K562 (cell line): ENCODE measurements around the gene CRY2. TPM values are rescaled to one million over a fixed set of nuclear protein-coding genes. Genes with fewer than 3 reads are reported as not detected.

ENCODE experiments used
- ATAC-seq: fragments of 200-7000 bp; cut with Tn5 transposase; 3 replicates; pipeline ENCODE4 v1.9.1; 2020; ENCODE audit warnings: moderate library complexity
- BruUV-seq: library from RNA; stranded (reverse); fragments of 400-500 nt; replicated peaks from 2 replicates; lab custom pipeline; 2021; lab: Mats Ljungman, UMichigan
- CTCF ChIA-PET: fragments of 300-600 bp; formaldehyde crosslinking; extraction: SDS; loops from one replicate; lab custom pipeline; 2021; ENCODE audit warnings: low intra/inter-chr PET ratio; lab: Yijun Ruan, JAX
- POLR2A ChIA-PET: fragments of 300-600, 350-650 bp; sonication (Branson Sonifier 250); formaldehyde crosslinking; extraction: SDS; loops from one replicate; lab custom pipeline; 2021; ENCODE audit warnings: antibody characterized with exemption, inconsistent platforms; lab: Yijun Ruan, JAX
- DNase-seq, 4 experiments: peaks; one replicate each; pipeline versions ENCODE4 v3.0.0 to v3.0.0-alpha.2; 2011 to 2018; ENCODE audit warnings: low spot score in 3 of 4, mixed read lengths in 3 of 4; ENCODE audit errors: extremely low read depth in 1 of 4
- FAIRE-seq: peaks from 2 replicates; lab custom pipeline; 2011; peaks lifted over from hg19 to GRCh38; lab: Jason Lieb, UNC
- H2AFZ ChIP-seq: 2 replicates; pipeline ENCODE4 v1.6.0; 2011; ENCODE audit warnings: low read depth, low read length, control low read depth, inconsistent platforms
- H3K27ac ChIP-seq: fragments of 200-600 bp; 3 replicates; pipeline ENCODE4 v1.8.0; 2011; ENCODE audit warnings: low read depth, mild to moderate bottlenecking, control low read depth, inconsistent platforms, low read length, moderate library complexity, mixed read lengths; ENCODE audit errors: extremely low read depth
- H3K27me3 ChIP-seq, 2 experiments: fragments of 300-600 bp in 1 of 2; 2 replicates in 1 of 2; 3 replicates in 1 of 2; pipeline versions ENCODE4 v1.6.0 to v1.8.0; 2011; ENCODE audit warnings: inconsistent platforms in 2 of 2, low read length in 2 of 2, mild to moderate bottlenecking in 1 of 2, mixed read lengths in 1 of 2, moderate library complexity in 1 of 2; ENCODE audit not compliant: control insufficient read depth in 2 of 2, insufficient read depth in 2 of 2
- H3K36me3 ChIP-seq: fragments of 300-600 bp; 3 replicates; pipeline ENCODE4 v1.8.0; 2011; ENCODE audit warnings: mild to moderate bottlenecking, low read length, inconsistent platforms; ENCODE audit not compliant: control insufficient read depth, insufficient read depth
- H3K4me1 ChIP-seq, 2 experiments: fragments of 200-600 bp in 1 of 2; replicated peaks in 1 of 2; 2 replicates in 1 of 2; 3 replicates in 1 of 2; pipeline versions ENCODE4 v1.5.1 to v1.8.0; 2011; ENCODE audit warnings: inconsistent platforms in 2 of 2, low read length in 2 of 2, mild to moderate bottlenecking in 1 of 2, mixed read lengths in 1 of 2, moderate library complexity in 1 of 2; ENCODE audit not compliant: control insufficient read depth in 2 of 2, insufficient read depth in 2 of 2
- H3K4me2 ChIP-seq: 2 replicates; pipeline ENCODE4 v1.6.1; 2011; ENCODE audit warnings: low read length, control low read depth, inconsistent platforms, mixed read lengths; ENCODE audit not compliant: insufficient read depth
- H3K4me3 ChIP-seq: fragments of 200-600 bp; sonication (generic), shearing (Covaris generic); 2 replicates; pipeline ENCODE4 v1.5.1; 2016; ENCODE audit warnings: control low read depth, inconsistent platforms
- H3K79me2 ChIP-seq: fragments of 200-600 bp; 3 replicates; pipeline ENCODE4 v1.8.0; 2011; ENCODE audit warnings: low read length, inconsistent platforms; ENCODE audit not compliant: control insufficient read depth, insufficient read depth
- H3K9ac ChIP-seq, 2 experiments: 2 replicates each; pipeline versions ENCODE4 v1.6.0 to v1.6.1; 2011; ENCODE audit warnings: low read depth in 2 of 2, low read length in 2 of 2, control low read depth in 1 of 2, inconsistent platforms in 1 of 2, mild to moderate bottlenecking in 1 of 2, mixed read lengths in 1 of 2; ENCODE audit not compliant: insufficient read depth in 1 of 2
- H3K9me1 ChIP-seq: one replicate; pipeline ENCODE4 v1.6.0; 2011; ENCODE audit warnings: inconsistent platforms, mild to moderate bottlenecking, low read length, moderate library complexity; ENCODE audit not compliant: control insufficient read depth, insufficient read depth
- H3K9me3 ChIP-seq: replicated peaks from 2 replicates; pipeline ENCODE4 v1.5.1; 2011; ENCODE audit warnings: low read depth, low read length, inconsistent platforms; ENCODE audit not compliant: control insufficient read depth, insufficient read depth
- H4K20me1 ChIP-seq: replicated peaks from 2 replicates; pipeline ENCODE4 v1.6.1; 2011; ENCODE audit warnings: low read length, inconsistent platforms, mixed read lengths; ENCODE audit not compliant: control insufficient read depth, insufficient read depth
- POLR2G ChIP-seq: fragments of 200-400 bp; formaldehyde crosslinking; IDR thresholded peaks from 2 replicates; pipeline ENCODE4 v1.6.1; 2017; ENCODE audit warnings: low read depth, mild to moderate bottlenecking, antibody characterized with exemption, low read length, moderate library complexity
- ZNF696 ChIP-seq: fragments of 250-450 bp; sonication (Bioruptor Pico); conservative IDR thresholded peaks from 2 replicates; pipeline ENCODE4 v1.4.0; 2020; ENCODE audit warnings: mild to moderate bottlenecking, moderate library complexity
- WGBS: fragments of 100-300 bp; shearing (Covaris generic); methylation state at CpG from one replicate; pipeline ENCODE4 v1.1.6; 2016; ENCODE audit warnings: low coverage, mixed read lengths; ENCODE audit not compliant: insufficient coverage; ENCODE audit errors: missing lambda C conversion rate; 5-methylcytosine and 5-hydroxymethylcytosine counted together
- in situ Hi-C: fragments of 300-500 bp; cut with MboI; formaldehyde crosslinking; loops from 4 replicates; pipeline ENCODE4 v1.15.0; 2018; ENCODE audit warnings: inconsistent platforms, mixed read lengths
- intact Hi-C: fragments of 100-400 bp; cut with micrococcal nuclease; formaldehyde crosslinking; loops from 2 replicates; pipeline ENCODE4 v1.14.2; 2022
- polyA plus RNA-seq, 8 experiments: library from polyadenylated mRNA; depleted of rRNA in 4 of 8; stranded (reverse) in 5 of 8; unstranded in 3 of 8; fragments of >200 nt; fragmentation: Nextera tagmentation in 2 of 8; fragmentation: Illumina TruSeq in 1 of 8; extraction: Ambion mirVana in 2 of 8; extraction: Trizol in 1 of 8; gene quantifications; 2 replicates each; pipeline versions ENCODE4 v1.2.1 to v1.2.3, GENCODE V29; 2011 to 2014; ENCODE audit warnings: inconsistent platforms in 1 of 8, missing spikeins in 1 of 8
- total RNA-seq, 7 experiments: library from RNA; depleted of rRNA in 6 of 7; stranded (reverse); fragments of >200 nt in 6 of 7; fragmentation: Illumina TruSeq in 2 of 7; extraction: Trizol in 2 of 7; gene quantifications; 2 replicates each; pipeline versions ENCODE4 v1.2.1 to v1.2.3, GENCODE V29; 2011 to 2021; ENCODE audit warnings: low replicate concordance in 1 of 7
- TF ChIP-seq, protein P1 (sequence below): sonication (generic); IDR thresholded peaks from 2 replicates; pipeline ENCODE4 v1.6.1; 2016
- TF ChIP-seq, protein P2 (sequence below), 2 experiments: fragments of 450-650 bp; IDR thresholded peaks; 2 replicates each; pipeline ENCODE4 v1.6.1; 2016; ENCODE audit warnings: mild to moderate bottlenecking in 2 of 2, borderline replicate concordance in 1 of 2, low read depth in 1 of 2, moderate library complexity in 1 of 2

Gene CRY2
- total and polyA plus RNA-seq, 9 of the 15 experiments (the other 6 are each of a cell fraction or from before 2014, with no cell fraction given), result 2.3 to 23.9 (median 14.8) TPM

DNA sequence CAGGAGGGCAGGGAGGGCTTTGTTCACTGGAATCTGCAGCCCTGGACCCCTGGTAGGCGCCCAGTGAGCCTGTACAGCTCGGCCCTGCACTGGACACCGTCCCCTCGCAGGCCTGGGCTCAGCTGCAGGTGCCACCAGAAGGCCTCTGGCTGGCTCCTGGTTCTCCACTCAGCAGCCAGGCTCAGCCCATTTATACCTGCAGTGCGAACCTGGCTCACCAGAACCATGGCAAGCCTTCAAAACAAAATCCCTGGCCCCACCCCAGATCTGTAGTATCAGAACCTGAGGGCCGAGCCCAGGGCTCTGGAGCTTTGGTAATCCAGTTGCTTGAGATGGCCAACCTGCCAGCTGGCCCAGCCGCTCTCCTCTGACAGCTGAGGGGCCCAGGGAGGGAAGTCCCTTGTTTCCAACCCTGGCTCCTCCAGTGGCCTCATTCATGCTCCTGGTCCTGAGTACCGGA lies 60.7 kb downstream of the CRY2 start:
- no peak for DNase-seq
- Histone ChIP-seq H2AFZ (no peak overlapping the region), H3K4me3 (no peak overlapping the region), H3K79me2 (no peaks in the 10 kb centered on the region), H3K9ac (peak overlapping the region in 1 of 2 experiments; percentile 38; a peak in 1 of 4 replicates), H4K20me1 (0 out of 2 replicates have a peak, but pooled peaks cover 3% of the 10 kb centered on the region), H3K36me3 (peaks cover 16% of the 10 kb centered on the region; the same call in 1 of the 3 replicates), H3K9me1 (peaks cover 6% of the 10 kb centered on the region), H3K27ac (no peak overlapping the region), H3K27me3 (no peaks in the 10 kb centered on the region), H3K9me3 (no peaks in the 10 kb centered on the region), H3K4me1 (peaks cover 8 to 55% of the 10 kb centered on the region in 2 experiments; a peak in 4 of 5 replicates), H3K4me2 (no peak overlapping the region)
- in situ Hi-C loops, result no loop called here
- intact Hi-C loops, result no loop called here
- TF ChIP-seq, protein P1, sequence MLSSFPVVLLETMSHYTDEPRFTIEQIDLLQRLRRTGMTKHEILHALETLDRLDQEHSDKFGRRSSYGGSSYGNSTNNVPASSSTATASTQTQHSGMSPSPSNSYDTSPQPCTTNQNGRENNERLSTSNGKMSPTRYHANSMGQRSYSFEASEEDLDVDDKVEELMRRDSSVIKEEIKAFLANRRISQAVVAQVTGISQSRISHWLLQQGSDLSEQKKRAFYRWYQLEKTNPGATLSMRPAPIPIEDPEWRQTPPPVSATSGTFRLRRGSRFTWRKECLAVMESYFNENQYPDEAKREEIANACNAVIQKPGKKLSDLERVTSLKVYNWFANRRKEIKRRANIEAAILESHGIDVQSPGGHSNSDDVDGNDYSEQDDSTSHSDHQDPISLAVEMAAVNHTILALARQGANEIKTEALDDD, result no peak
- TF ChIP-seq ZNF696 (CRISPR knock-in tag), result no peak
- peak; percentile 69 for TF ChIP-seq POLR2G
- TF ChIP-seq, protein P2, sequence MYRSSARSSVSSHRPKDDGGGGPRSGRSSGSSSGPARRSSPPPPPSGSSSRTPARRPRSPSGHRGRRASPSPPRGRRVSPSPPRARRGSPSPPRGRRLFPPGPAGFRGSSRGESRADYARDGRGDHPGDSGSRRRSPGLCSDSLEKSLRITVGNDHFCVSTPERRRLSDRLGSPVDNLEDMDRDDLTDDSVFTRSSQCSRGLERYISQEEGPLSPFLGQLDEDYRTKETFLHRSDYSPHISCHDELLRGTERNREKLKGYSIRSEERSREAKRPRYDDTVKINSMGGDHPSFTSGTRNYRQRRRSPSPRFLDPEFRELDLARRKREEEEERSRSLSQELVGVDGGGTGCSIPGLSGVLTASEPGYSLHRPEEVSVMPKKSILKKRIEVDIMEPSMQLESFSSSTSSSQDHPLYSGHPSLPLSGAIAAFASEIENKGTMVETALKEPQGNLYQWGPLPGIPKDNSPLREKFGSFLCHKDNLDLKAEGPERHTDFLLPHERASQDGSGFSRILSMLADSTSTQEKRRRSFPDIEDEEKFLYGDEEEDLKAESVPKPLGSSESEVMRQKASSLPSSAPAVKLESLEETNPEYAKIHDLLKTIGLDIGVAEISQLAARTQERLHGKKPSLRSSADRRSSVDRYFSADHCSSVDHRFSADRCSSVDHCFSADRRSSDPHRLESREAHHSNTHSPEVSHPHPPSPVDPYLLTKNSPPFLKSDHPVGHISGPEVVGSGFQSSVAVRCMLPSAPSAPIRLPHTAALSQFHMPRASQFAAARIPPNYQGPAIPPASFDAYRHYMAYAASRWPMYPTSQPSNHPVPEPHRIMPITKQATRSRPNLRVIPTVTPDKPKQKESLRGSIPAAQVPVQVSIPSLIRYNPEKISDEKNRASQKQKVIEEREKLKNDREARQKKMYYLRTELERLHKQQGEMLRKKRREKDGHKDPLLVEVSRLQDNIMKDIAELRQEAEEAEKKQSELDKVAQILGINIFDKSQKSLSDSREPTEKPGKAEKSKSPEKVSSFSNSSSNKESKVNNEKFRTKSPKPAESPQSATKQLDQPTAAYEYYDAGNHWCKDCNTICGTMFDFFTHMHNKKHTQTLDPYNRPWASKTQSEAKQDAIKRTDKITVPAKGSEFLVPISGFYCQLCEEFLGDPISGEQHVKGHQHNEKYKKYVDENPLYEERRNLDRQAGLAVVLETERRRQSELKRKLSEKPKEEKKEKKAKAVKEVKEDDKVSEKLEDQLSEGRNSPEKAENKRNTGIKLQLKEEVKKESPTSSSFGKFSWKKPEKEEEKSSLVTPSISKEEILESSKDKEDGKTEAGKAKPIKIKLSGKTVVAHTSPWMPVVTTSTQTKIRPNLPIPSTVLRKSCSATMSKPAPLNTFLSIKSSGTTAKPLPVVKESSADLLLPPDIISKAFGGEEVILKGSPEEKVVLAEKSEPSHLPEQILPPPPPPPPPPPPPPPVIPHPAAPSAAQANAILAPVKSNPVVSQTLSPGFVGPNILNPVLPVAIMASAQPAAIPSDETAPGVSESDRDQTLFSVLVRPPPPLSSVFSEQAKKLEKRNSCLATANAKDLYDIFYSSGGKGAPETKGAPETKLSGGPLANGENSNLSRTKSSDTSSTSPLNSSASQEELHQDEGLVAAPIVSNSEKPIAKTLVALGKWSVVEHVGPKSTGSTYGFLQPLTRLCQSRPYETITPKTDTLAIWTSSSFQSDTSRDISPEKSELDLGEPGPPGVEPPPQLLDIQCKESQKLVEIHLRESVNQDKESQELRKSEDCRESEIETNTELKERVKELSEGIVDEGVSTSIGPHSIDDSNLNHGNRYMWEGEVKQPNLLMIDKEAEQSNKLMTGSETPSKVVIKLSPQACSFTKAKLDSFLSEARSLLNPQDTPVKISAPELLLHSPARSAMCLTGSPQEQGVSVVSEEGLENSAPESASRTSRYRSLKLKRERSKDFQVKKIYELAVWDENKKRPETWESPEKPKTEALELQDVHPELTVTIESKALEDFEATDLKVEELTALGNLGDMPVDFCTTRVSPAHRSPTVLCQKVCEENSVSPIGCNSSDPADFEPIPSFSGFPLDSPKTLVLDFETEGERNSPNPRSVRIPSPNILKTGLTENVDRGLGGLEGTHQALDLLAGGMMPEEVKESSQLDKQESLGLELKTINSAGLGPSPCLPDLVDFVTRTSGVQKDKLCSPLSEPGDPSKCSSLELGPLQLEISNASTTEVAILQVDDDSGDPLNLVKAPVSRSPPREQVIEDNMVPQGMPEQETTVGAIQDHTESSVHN (IDR thresholded peaks at IDR 0.05; ENCODE audit: borderline replicate concordance in 1 of 2, low read depth in 1 of 2), result no peak
- 77% methylated on average over 8 of the region's 8 CpGs for WGBS
- no peak; the same call in 2 of the 3 replicates for ATAC-seq
- no peak for FAIRE-seq
- CTCF ChIA-PET, result no interaction called here
- POLR2A ChIA-PET, result interaction anchor here (0.6 to 1.1 kb wide), 2 partner anchors 11 to 331 kb away, joined by 3 read pairs; no protein-coding TSS in a partner anchor
- BruUV-seq, result no TSS peak
